Naive thymus-derived CD4-positive, alpha-beta T cell (primary cell): ENCODE measurements around the gene SCN2A. TPM values are rescaled to one million over a fixed set of nuclear protein-coding genes. Genes with fewer than 3 reads are reported as not detected.

Source experiments
- ATAC-seq: fragments of 150-1000 bp; cut with Tn5 transposase; 2 replicates; pipeline ENCODE4 v1.10.0; 2021; ENCODE audit warnings: mild to moderate bottlenecking, moderate library complexity
- CTCF ChIA-PET: fragments of 350-600 bp; sonication (Branson Sonifier 250); formaldehyde crosslinking; loops from one replicate; lab custom pipeline; 2021; ENCODE audit warnings: antibody characterized with exemption; lab: Charles Lee
- POLR2A ChIA-PET: fragments of 350-600 bp; sonication (Branson Sonifier 250); formaldehyde crosslinking; loops from one replicate; lab custom pipeline; 2021; ENCODE audit warnings: antibody characterized with exemption, inconsistent platforms; lab: Charles Lee
- DNase-seq, 9 donors: peaks; one replicate each; pipeline versions ENCODE4 v3.0.0 to v3.0.0-alpha.2; 2020 to 2022; ENCODE audit warnings: mixed read lengths in 1 of 9
- H3K27ac ChIP-seq: one replicate; pipeline ENCODE4 v1.7.0; 2013; ENCODE audit warnings: mild to moderate bottlenecking, low read depth, low read length, moderate library complexity
- H3K27me3 ChIP-seq, 2 donors: one replicate each; pipeline ENCODE4 v1.7.0; 2013; ENCODE audit warnings: low read length in 2 of 2, mild to moderate bottlenecking in 2 of 2, moderate library complexity in 2 of 2; ENCODE audit not compliant: control insufficient read depth in 2 of 2, insufficient read depth in 2 of 2
- H3K36me3 ChIP-seq, 3 experiments: 1 replicate in 2 of 3; 2 replicates in 1 of 3; pipeline ENCODE4 v1.7.0; 2013; ENCODE audit warnings: low read length in 3 of 3, mild to moderate bottlenecking in 3 of 3, moderate library complexity in 1 of 3; ENCODE audit not compliant: insufficient read depth in 3 of 3, control insufficient read depth in 2 of 3
- H3K4me1 ChIP-seq, 2 donors: one replicate each; pipeline ENCODE4 v1.7.0; 2013; ENCODE audit warnings: low read length in 2 of 2, mild to moderate bottlenecking in 2 of 2, moderate library complexity in 1 of 2; ENCODE audit not compliant: control insufficient read depth in 2 of 2, insufficient read depth in 2 of 2
- H3K4me3 ChIP-seq: 2 replicates; pipeline ENCODE4 v1.7.0; 2013; ENCODE audit warnings: mild to moderate bottlenecking, low read length
- H3K9me3 ChIP-seq, 3 experiments: 1 replicate in 2 of 3; 2 replicates in 1 of 3; pipeline ENCODE4 v1.7.0; 2013; ENCODE audit warnings: low read length in 3 of 3; ENCODE audit not compliant: control insufficient read depth in 2 of 3
- H3K27ac Mint-ChIP-seq, 9 donors: one replicate each; pipeline ENCODE4 v1.8.0; 2020 to 2022; ENCODE audit warnings: mixed read lengths in 9 of 9, mild to moderate bottlenecking in 8 of 9, moderate library complexity in 5 of 9, inconsistent platforms in 2 of 9
- H3K27me3 Mint-ChIP-seq, 5 donors: one replicate each; pipeline ENCODE4 v1.8.0; 2021 to 2022; ENCODE audit warnings: mixed read lengths in 5 of 5, mild to moderate bottlenecking in 1 of 5
- H3K36me3 Mint-ChIP-seq, 5 donors: one replicate each; pipeline ENCODE4 v1.8.0; 2020 to 2022; ENCODE audit warnings: mixed read lengths in 5 of 5, mild to moderate bottlenecking in 3 of 5, inconsistent platforms in 1 of 5
- H3K4me1 Mint-ChIP-seq, 7 donors: one replicate each; pipeline ENCODE4 v1.8.0; 2020 to 2022; ENCODE audit warnings: mixed read lengths in 7 of 7, mild to moderate bottlenecking in 3 of 7, inconsistent platforms in 1 of 7
- H3K4me3 Mint-ChIP-seq, 10 donors: one replicate each; pipeline ENCODE4 v1.8.0; 2020 to 2022; ENCODE audit warnings: mild to moderate bottlenecking in 10 of 10, mixed read lengths in 10 of 10, moderate library complexity in 6 of 10, inconsistent platforms in 2 of 10
- H3K9me3 Mint-ChIP-seq, 11 donors: one replicate each; pipeline ENCODE4 v1.8.0; 2020 to 2022; ENCODE audit warnings: mixed read lengths in 11 of 11, mild to moderate bottlenecking in 4 of 11, inconsistent platforms in 1 of 11, moderate library complexity in 1 of 11
- intact Hi-C, 2 donors: fragments of 100-400 bp; cut with micrococcal nuclease; formaldehyde crosslinking; loops; one replicate each; pipeline ENCODE4 v1.15.1; 2023
- polyA plus RNA-seq, 2 donors: library from polyadenylated mRNA; unstranded; fragments of 300-500 nt; fragmentation: Illumina TruSeq; gene quantifications; one replicate each; pipeline ENCODE4 v1.2.3, GENCODE V29; 2021
- total RNA-seq, 6 experiments: library from RNA in 5 of 6; stranded (reverse) in 5 of 6; gene quantifications; 1 replicate in 5 of 6; 2 replicates in 1 of 6; pipeline ENCODE4 v1.2.3 and lab custom pipeline; 2021 to 2026

Gene SCN2A
- total and polyA plus RNA-seq, 7 experiments from 2014 or later, result not detected

DNA sequence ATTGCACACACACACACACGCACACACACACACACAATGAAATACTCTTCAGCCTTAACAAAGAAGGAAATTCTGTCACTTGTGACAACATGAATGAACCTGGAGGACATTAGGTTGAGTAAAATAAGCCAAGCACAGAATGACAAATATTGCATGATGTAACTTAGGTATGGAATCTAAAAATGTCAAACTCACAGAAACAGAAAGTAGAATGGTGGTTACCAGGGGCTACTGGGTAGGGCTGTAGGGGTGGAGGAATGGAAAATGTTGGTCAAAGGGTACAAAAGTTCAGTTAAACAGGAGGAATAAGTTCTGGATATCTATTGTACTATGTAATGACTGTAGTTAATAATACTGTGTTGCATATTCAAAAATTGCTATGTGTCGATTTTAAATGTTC lies 29.5 kb downstream of the SCN2A start:
- Mint-ChIP-seq H3K4me1 (peaks cover 0 to 2% (median 0%) of the 10 kb centered on the region in 7 donors), H3K4me3 (no peak overlapping the region), H3K36me3 (no peaks in the 10 kb centered on the region), H3K27ac (no peak overlapping the region), H3K9me3 (no peaks in the 10 kb centered on the region), H3K27me3 (peaks cover 0 to 18% (median 6%) of the 10 kb centered on the region in 5 donors)
- H3K9me3 ChIP-seq, result no peaks in the 10 kb centered on the region
- no peak overlapping the region for H3K4me3 ChIP-seq
- no peak for ATAC-seq
- ChIA-PET POLR2A (no interaction called here), CTCF (no interaction called here)
- intact Hi-C loops, result no loop called here
- H3K36me3 ChIP-seq, result no peaks in the 10 kb centered on the region
- H3K4me1 ChIP-seq, result no peaks in the 10 kb centered on the region
- H3K27ac ChIP-seq, result no peak overlapping the region
- DNase-seq, result no peak
- H3K27me3 ChIP-seq, result no peaks in the 10 kb centered on the region

DNA sequence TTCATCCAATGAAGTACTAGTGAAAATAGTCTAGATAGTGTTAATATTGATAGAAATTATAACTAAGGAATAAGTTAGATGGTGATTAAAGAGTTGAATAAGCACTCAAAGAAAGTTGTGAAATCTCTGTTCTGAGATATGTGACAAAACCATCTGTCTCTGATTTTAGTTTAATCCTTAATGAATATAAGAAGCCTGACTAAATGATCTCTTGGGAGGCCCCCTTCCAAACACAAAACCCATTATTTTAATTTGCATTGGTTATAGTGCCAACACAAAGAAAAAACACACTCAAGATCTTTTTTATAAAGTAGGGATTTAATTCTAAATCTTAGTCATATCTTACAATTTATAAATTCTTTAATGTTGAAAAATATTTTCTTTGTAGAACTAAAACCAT lies 34.0 kb downstream of the SCN2A start:
- Mint-ChIP-seq H3K4me1 (peaks cover 0 to 7% (median 4%) of the 10 kb centered on the region in 7 donors), H3K9me3 (peaks cover 0 to 1% (median 0%) of the 10 kb centered on the region in 11 donors), H3K27ac (no peak overlapping the region), H3K27me3 (peaks cover 0 to 7% (median under 1%) of the 10 kb centered on the region in 5 donors), H3K36me3 (no peaks in the 10 kb centered on the region), H3K4me3 (no peak overlapping the region)
- no peaks in the 10 kb centered on the region for H3K36me3 ChIP-seq
- no peaks in the 10 kb centered on the region for H3K27me3 ChIP-seq
- no peak overlapping the region for H3K4me3 ChIP-seq
- no peaks in the 10 kb centered on the region for H3K4me1 ChIP-seq
- DNase-seq (no peak), ATAC-seq (no peak)
- no peaks in the 10 kb centered on the region for H3K9me3 ChIP-seq
- no peak overlapping the region for H3K27ac ChIP-seq
- intact Hi-C loops, result no loop called here
- ChIA-PET POLR2A (no interaction called here), CTCF (no interaction called here)

DNA sequence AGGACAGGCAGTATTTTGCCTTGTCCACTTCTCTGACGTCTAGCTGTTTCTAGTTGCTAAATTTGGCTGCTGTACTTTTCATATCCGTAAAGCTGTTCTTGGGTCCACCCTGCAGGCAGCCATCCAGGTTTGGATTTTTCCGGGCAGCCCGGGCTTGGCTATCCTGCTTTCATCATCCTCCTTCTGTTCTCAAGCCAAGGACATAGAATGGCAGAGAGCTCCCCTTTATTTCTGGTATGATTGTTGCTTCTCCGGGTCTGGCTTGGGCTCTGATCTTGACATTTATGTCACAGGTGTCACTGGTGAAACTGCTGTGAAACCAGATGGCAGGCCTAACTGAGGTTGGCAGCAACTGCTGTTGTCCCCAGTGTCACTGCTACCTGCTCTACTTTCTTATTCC lies 35.5 kb downstream of the SCN2A start:
- DNase-seq (no peak), ATAC-seq (no peak)
- ChIA-PET POLR2A (no interaction called here), CTCF (no interaction called here)
- Histone ChIP-seq H3K4me3 (no peak overlapping the region), H3K9me3 (no peaks in the 10 kb centered on the region), H3K36me3 (no peaks in the 10 kb centered on the region), H3K27ac (no peak overlapping the region), H3K4me1 (no peaks in the 10 kb centered on the region), H3K27me3 (no peaks in the 10 kb centered on the region)
- Mint-ChIP-seq H3K4me1 (peaks cover 0 to 7% (median 3%) of the 10 kb centered on the region in 7 donors), H3K4me3 (no peak overlapping the region), H3K27me3 (peaks cover 0 to 7% (median 0%) of the 10 kb centered on the region in 5 donors), H3K36me3 (no peaks in the 10 kb centered on the region), H3K27ac (no peak overlapping the region), H3K9me3 (peaks cover 0 to 6% (median 0%) of the 10 kb centered on the region in 11 donors)
- intact Hi-C loops, result no loop called here

GRCh38 chr2:165275932-165276331 lies 36.7 kb downstream of the SCN2A start:
- Mint-ChIP-seq H3K4me1 (peaks cover 0 to 7% (median 3%) of the 10 kb centered on the region in 7 donors), H3K4me3 (no peak overlapping the region), H3K36me3 (no peaks in the 10 kb centered on the region), H3K27me3 (peaks cover 0 to 7% (median 0%) of the 10 kb centered on the region in 5 donors), H3K9me3 (peaks cover 0 to 6% (median 0%) of the 10 kb centered on the region in 11 donors), H3K27ac (no peak overlapping the region)
- Histone ChIP-seq H3K4me3 (no peak overlapping the region), H3K4me1 (no peaks in the 10 kb centered on the region), H3K27me3 (no peaks in the 10 kb centered on the region), H3K9me3 (no peaks in the 10 kb centered on the region), H3K36me3 (no peaks in the 10 kb centered on the region), H3K27ac (no peak overlapping the region)
- CTCF ChIA-PET, result no interaction called here
- intact Hi-C loops, result no loop called here
- POLR2A ChIA-PET, result no interaction called here
- no peak for DNase-seq
- ATAC-seq, result no peak

DNA sequence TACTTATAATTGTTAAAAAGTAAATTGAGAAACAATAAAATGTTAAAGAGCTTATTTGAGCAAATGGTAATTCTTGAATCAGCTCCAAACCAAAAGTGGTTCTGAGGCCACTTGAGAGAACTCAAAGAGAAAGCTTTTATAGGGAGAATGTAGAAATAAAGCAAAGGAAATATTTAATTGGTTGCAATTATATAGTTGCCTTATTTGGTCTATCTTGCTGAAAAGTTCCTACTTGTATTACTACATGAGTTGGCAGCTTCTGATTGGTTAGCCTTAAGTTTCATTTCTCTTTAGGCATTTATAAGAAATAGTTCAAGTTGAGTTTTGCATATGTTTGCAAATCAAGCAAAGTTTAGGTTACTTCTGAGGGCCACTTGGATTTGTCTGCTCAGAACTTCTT lies 38.1 kb downstream of the SCN2A start:
- DNase-seq (no peak), ATAC-seq (no peak)
- no peaks in the 10 kb centered on the region for H3K4me1 ChIP-seq
- Mint-ChIP-seq H3K9me3 (peaks cover 0 to 6% (median 0%) of the 10 kb centered on the region in 11 donors), H3K36me3 (no peaks in the 10 kb centered on the region), H3K4me3 (no peak overlapping the region), H3K27me3 (peaks cover 0 to 7% (median 0%) of the 10 kb centered on the region in 5 donors), H3K4me1 (peaks cover 0 to 7% (median 3%) of the 10 kb centered on the region in 7 donors), H3K27ac (no peak overlapping the region)
- CTCF ChIA-PET, result no interaction called here
- POLR2A ChIA-PET, result no interaction called here
- no peaks in the 10 kb centered on the region for H3K36me3 ChIP-seq
- no peak overlapping the region for H3K4me3 ChIP-seq
- no peaks in the 10 kb centered on the region for H3K9me3 ChIP-seq
- H3K27me3 ChIP-seq, result no peaks in the 10 kb centered on the region
- intact Hi-C loops, result no loop called here
- H3K27ac ChIP-seq, result no peak overlapping the region

DNA sequence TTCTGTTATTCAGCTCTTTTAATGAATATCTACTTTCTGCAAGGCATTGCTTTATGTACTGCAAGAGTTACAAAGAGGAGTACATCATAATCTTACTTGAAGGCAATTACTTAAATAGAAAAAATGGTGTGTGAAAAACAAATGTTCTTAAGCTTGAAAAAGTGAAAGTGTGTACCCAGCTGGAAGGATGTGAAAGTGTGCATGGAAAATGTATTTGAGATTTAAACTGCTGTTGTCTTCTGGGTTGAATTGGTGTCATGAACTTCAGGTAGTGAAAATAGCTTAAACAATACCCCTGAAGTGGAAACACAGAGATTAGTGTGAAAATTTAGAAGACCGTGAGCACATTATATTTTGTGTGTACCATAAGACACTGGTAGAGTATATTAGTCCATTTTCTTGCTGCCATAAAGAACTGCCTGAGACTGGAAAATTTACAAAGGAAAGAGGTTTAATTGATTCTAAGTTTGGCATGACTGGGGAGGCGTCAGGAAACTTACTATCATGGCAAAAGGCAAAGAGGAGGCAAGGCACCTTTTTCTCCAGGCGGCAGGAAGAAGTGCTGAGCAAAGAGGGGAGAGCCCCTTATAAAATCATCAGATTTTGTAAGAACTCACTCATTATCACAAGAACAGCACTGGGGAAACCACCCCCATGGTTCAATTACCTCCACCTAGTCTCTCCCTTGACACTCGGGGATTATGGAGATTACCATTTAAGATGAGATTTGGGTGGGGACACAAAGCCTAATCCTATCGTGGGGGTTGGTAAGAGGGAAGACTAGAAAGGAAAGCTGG lies 38.8 kb downstream of the SCN2A start:
- CTCF ChIA-PET, result no interaction called here
- Mint-ChIP-seq H3K4me3 (no peak overlapping the region), H3K27ac (peak overlapping the region in 1 of 9 donors; percentile 14)

GRCh38 chr2:165280356-165280755 lies 41.1 kb downstream of the SCN2A start:
- POLR2A ChIA-PET, result no interaction called here
- DNase-seq (no peak), ATAC-seq (no peak)
- Histone ChIP-seq H3K4me1 (no peaks in the 10 kb centered on the region), H3K36me3 (no peaks in the 10 kb centered on the region), H3K27me3 (no peaks in the 10 kb centered on the region), H3K4me3 (no peak overlapping the region), H3K27ac (no peak overlapping the region), H3K9me3 (no peaks in the 10 kb centered on the region)
- Mint-ChIP-seq H3K9me3 (peaks cover 0 to 6% (median 0%) of the 10 kb centered on the region in 11 donors), H3K27me3 (peaks cover 0 to 10% (median 0%) of the 10 kb centered on the region in 5 donors), H3K4me1 (peaks cover 0 to 7% (median 3%) of the 10 kb centered on the region in 7 donors), H3K36me3 (no peaks in the 10 kb centered on the region), H3K4me3 (no peak overlapping the region), H3K27ac (no peak overlapping the region)
- CTCF ChIA-PET, result no interaction called here
- intact Hi-C loops, result no loop called here

More for the DNA sequence above, 38.8 kb downstream of the SCN2A start:
- H3K4me1 Mint-ChIP-seq, result peaks cover 0 to 7% (median 3%) of the 10 kb centered on the region in 7 donors
- intact Hi-C loops, result no loop called here
- peaks cover 0 to 6% (median 0%) of the 10 kb centered on the region in 11 donors for H3K9me3 Mint-ChIP-seq
- no peak overlapping the region for H3K4me3 ChIP-seq
- DNase-seq, result no peak
- POLR2A ChIA-PET, result no interaction called here
- peaks cover 0 to 7% (median 0%) of the 10 kb centered on the region in 5 donors for H3K27me3 Mint-ChIP-seq
- ATAC-seq, result no peak
- no peaks in the 10 kb centered on the region for H3K9me3 ChIP-seq
- no peak overlapping the region for H3K27ac ChIP-seq
- no peaks in the 10 kb centered on the region for H3K27me3 ChIP-seq
- no peaks in the 10 kb centered on the region for H3K36me3 ChIP-seq
- H3K4me1 ChIP-seq, result no peaks in the 10 kb centered on the region
- H3K36me3 Mint-ChIP-seq, result no peaks in the 10 kb centered on the region
